CD4-positive, CD25-positive, alpha-beta regulatory T cell (primary cell): ENCODE measurements around the gene SLC12A5. TPM values are rescaled to one million over a fixed set of nuclear protein-coding genes. Genes with fewer than 3 reads are reported as not detected.

Experiments used
- ATAC-seq, 2 donors: fragments of 150-1000 bp; cut with Tn5 transposase; one replicate each; pipeline ENCODE4 v1.10.0; 2021; ENCODE audit warnings: low read depth in 2 of 2, moderate number of reproducible peaks in 2 of 2, moderate library complexity in 1 of 2
- DNase-seq, 3 donors: peaks; one replicate each; pipeline versions ENCODE4 v3.0.0 to v3.0.0-alpha.2; 2012 to 2022; ENCODE audit warnings: mixed read lengths in 1 of 3
- H3K27ac ChIP-seq: one replicate; pipeline ENCODE4 v1.7.0; 2013; ENCODE audit warnings: mild to moderate bottlenecking, low read length; ENCODE audit not compliant: insufficient read depth, poor library complexity, severe bottlenecking
- H3K27me3 ChIP-seq: one replicate; pipeline ENCODE4 v1.7.0; 2013; ENCODE audit warnings: low read length; ENCODE audit not compliant: control insufficient read depth, insufficient read depth
- H3K36me3 ChIP-seq: one replicate; pipeline ENCODE4 v1.7.0; 2013; ENCODE audit warnings: mild to moderate bottlenecking, low read length, moderate library complexity; ENCODE audit not compliant: control insufficient read depth, insufficient read depth
- H3K4me1 ChIP-seq: 2 replicates; pipeline ENCODE4 v1.7.0; 2013; ENCODE audit warnings: mild to moderate bottlenecking, low read length; ENCODE audit not compliant: insufficient read depth, control insufficient read depth, poor library complexity, severe bottlenecking
- H3K4me3 ChIP-seq: one replicate; pipeline ENCODE4 v1.7.0; 2013; ENCODE audit warnings: low read depth, mild to moderate bottlenecking, low read length, moderate library complexity
- H3K9me3 ChIP-seq, 2 experiments: 1 replicate in 1 of 2; 2 replicates in 1 of 2; pipeline ENCODE4 v1.7.0; 2013; ENCODE audit warnings: low read length in 2 of 2, mild to moderate bottlenecking in 1 of 2, moderate library complexity in 1 of 2; ENCODE audit not compliant: control insufficient read depth in 2 of 2
- H3K27ac Mint-ChIP-seq, 3 donors: one replicate each; pipeline ENCODE4 v1.8.0; 2020 to 2022; ENCODE audit warnings: mild to moderate bottlenecking in 3 of 3, mixed read lengths in 3 of 3, moderate library complexity in 2 of 3
- H3K27me3 Mint-ChIP-seq: one replicate; pipeline ENCODE4 v1.8.0; 2022; ENCODE audit warnings: mild to moderate bottlenecking, mixed read lengths
- H3K36me3 Mint-ChIP-seq: one replicate; pipeline ENCODE4 v1.8.0; 2020; ENCODE audit warnings: mixed read lengths
- H3K4me1 Mint-ChIP-seq, 4 donors: one replicate each; pipeline ENCODE4 v1.8.0; 2020 to 2022; ENCODE audit warnings: mixed read lengths in 4 of 4, mild to moderate bottlenecking in 1 of 4
- H3K4me3 Mint-ChIP-seq, 4 donors: one replicate each; pipeline ENCODE4 v1.8.0; 2020 to 2022; ENCODE audit warnings: mild to moderate bottlenecking in 4 of 4, mixed read lengths in 4 of 4, moderate library complexity in 3 of 4
- H3K9me3 Mint-ChIP-seq, 7 donors: one replicate each; pipeline ENCODE4 v1.8.0; 2020 to 2022; ENCODE audit warnings: mixed read lengths in 7 of 7, mild to moderate bottlenecking in 3 of 7, moderate library complexity in 2 of 7
- polyA plus RNA-seq, 4 donors: library from polyadenylated mRNA; unstranded; fragments of 300-500 nt; fragmentation: Illumina TruSeq; gene quantifications; one replicate each; pipeline ENCODE4 v1.2.3, GENCODE V29; 2021
- total RNA-seq: library from RNA; stranded (reverse); gene quantifications from one replicate; pipeline ENCODE4 v1.2.3, GENCODE V29; 2022

Gene SLC12A5
- total and polyA plus RNA-seq, 5 donors from 2014 or later: not detected

DNA sequence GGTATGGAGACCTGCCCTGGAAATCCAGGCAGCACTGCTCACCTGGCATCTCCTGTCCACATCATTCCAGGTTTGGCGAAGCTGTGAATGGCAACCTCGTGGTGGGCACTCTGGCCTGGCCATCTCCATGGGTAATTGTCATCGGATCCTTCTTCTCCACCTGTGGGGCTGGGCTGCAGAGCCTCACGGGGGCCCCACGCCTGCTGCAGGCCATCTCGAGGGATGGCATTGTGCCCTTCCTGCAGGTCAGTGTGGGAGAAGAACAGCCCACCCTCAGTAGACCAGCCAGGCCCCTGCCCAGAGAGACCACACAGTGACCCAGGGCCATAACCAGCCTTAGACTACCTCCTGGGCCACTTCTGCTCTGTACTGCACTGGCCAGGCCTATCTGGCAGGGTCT is 15.9 kb downstream of the SLC12A5 start:
- H3K27ac ChIP-seq: no peak overlapping the region
- no peaks in the 10 kb centered on the region for H3K36me3 ChIP-seq
- H3K27ac Mint-ChIP-seq: no peak overlapping the region
- no peaks in the 10 kb centered on the region for H3K4me1 ChIP-seq
- ATAC-seq (no peak), DNase-seq (no peak)
- no peaks in the 10 kb centered on the region for H3K36me3 Mint-ChIP-seq
- H3K4me3 Mint-ChIP-seq: no peak overlapping the region
- H3K4me3 ChIP-seq: no peak overlapping the region
- peaks cover 0 to 2% (median 0%) of the 10 kb centered on the region in 7 donors for H3K9me3 Mint-ChIP-seq
- H3K9me3 ChIP-seq: no peaks in the 10 kb centered on the region
- H3K27me3 ChIP-seq: no peaks in the 10 kb centered on the region
- peaks cover 24% of the 10 kb centered on the region for H3K27me3 Mint-ChIP-seq
- H3K4me1 Mint-ChIP-seq: no peaks in the 10 kb centered on the region

DNA sequence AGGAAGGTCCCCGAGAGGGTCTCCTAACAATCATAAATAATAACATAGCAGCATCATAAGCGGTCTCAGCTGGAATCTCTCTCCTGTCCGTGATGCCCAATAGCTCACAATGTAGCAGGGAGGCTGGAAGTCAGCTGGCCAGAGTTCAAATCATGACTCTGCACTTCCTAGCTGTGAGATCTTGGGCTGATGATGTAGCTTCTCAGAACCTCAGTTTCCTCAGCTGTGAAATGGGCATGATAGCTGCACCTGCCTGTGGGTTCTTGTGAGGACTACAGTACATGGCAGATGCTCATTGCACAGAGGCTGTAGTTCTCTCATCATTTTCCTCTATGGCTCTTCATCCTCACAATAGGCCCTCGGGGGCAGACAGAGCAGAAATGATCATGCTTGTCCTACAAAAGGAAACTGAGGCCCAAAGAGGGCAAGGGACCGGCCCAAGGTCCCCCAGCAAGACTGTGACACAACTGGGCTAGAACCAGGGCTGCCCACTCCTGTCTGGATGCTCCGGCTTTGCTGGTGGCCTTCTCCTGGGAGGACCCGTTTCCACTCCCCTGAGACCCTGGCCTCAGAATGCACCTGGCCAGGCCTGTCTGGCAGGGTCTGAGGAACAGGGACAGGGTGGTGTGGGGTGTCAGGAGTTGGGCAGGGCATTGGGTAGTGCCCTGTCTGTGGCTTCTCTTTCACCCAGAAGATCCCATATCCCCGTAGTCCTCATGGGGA is 17.7 kb downstream of the SLC12A5 start:
- peaks cover 0 to 2% (median 0%) of the 10 kb centered on the region in 7 donors for H3K9me3 Mint-ChIP-seq
- Histone ChIP-seq H3K27ac (no peak overlapping the region), H3K9me3 (no peaks in the 10 kb centered on the region)

DNA sequence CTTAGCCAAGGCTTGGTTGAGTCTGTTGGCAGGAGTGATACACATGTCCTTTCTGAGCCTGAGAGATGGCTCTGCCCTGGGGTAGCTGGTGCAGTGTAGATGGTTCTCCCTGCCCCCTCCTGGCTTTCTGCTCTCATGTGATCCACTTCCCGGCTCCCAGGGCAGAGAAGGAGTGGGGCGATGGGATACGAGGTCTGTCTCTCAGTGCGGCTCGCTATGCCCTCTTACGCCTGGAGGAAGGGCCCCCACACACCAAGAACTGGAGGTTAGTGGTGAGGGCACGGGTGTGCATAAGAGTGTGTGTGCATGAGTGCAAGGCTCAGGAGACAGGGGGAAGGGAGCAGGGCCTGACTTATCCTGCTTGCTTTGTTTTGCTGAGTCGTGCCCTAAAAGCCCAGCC is 18.8 kb downstream of the SLC12A5 start:
- Mint-ChIP-seq H3K9me3 (peaks cover 0 to 2% (median 0%) of the 10 kb centered on the region in 7 donors), H3K4me1 (no peaks in the 10 kb centered on the region), H3K27me3 (peaks cover 18% of the 10 kb centered on the region), H3K27ac (no peak overlapping the region), H3K4me3 (no peak overlapping the region), H3K36me3 (no peaks in the 10 kb centered on the region)
- ATAC-seq: no peak
- Histone ChIP-seq H3K9me3 (no peaks in the 10 kb centered on the region), H3K36me3 (no peaks in the 10 kb centered on the region), H3K27me3 (no peaks in the 10 kb centered on the region), H3K27ac (no peak overlapping the region), H3K4me3 (no peak overlapping the region), H3K4me1 (no peaks in the 10 kb centered on the region)
- no peak for DNase-seq

More for the DNA sequence above, 17.7 kb downstream of the SLC12A5 start:
- Histone ChIP-seq H3K4me1 (no peaks in the 10 kb centered on the region), H3K4me3 (no peak overlapping the region), H3K36me3 (no peaks in the 10 kb centered on the region), H3K27me3 (no peaks in the 10 kb centered on the region)
- peaks cover 27% of the 10 kb centered on the region for H3K27me3 Mint-ChIP-seq
- no peak for ATAC-seq
- no peak for DNase-seq
- no peak overlapping the region for H3K27ac Mint-ChIP-seq
- no peak overlapping the region for H3K4me3 Mint-ChIP-seq
- H3K36me3 Mint-ChIP-seq: no peaks in the 10 kb centered on the region
- H3K4me1 Mint-ChIP-seq: no peaks in the 10 kb centered on the region

DNA sequence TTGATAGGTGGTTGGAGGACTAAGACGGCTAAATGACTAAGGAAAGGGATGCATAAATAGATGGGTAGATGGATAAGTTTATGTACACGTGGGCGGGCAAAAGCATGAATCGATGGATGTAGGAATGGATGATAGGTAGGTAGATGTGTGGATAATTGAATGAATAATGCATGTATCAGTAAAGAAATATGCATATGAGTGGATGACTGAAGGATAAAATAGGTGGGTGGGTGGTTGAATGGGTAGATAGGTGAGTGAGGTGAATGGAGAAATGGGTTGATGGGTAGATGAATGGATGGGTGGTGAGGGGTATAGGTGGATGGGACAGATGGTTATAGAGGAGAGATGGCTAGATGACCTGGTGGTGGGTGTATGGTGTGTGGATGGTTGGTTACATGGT is 20.2 kb downstream of the SLC12A5 start:
- Mint-ChIP-seq H3K27ac (no peak overlapping the region), H3K27me3 (peaks cover 12% of the 10 kb centered on the region), H3K36me3 (no peaks in the 10 kb centered on the region), H3K4me1 (no peaks in the 10 kb centered on the region), H3K9me3 (peaks cover 0 to 2% (median 0%) of the 10 kb centered on the region in 7 donors), H3K4me3 (no peak overlapping the region)
- H3K36me3 ChIP-seq: no peaks in the 10 kb centered on the region
- ATAC-seq (no peak), DNase-seq (no peak)
- no peaks in the 10 kb centered on the region for H3K27me3 ChIP-seq
- no peak overlapping the region for H3K27ac ChIP-seq
- H3K4me1 ChIP-seq: no peaks in the 10 kb centered on the region
- H3K9me3 ChIP-seq: no peaks in the 10 kb centered on the region
- no peak overlapping the region for H3K4me3 ChIP-seq

DNA sequence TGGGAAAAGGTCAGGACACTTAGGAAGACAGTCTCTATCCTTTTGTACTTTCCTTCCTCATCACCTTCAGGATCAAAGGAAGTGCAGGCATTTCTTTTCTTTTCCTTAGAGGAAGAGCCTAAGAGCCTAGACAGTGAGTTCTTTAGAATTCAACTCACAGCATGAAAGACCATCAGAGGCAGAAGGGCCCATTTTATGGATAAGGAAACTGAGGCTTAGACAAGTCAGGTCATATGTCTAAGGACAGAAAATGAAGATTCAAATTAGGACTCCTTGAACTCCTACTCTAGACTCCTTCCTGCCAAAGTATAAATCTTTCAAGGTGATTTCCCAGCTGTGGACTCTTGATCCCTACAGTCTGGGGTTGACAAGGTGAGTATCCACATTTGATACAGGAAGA is 20.8 kb downstream of the SLC12A5 start:
- no peak overlapping the region for H3K27ac Mint-ChIP-seq
- Histone ChIP-seq H3K4me3 (no peak overlapping the region), H3K27me3 (no peaks in the 10 kb centered on the region), H3K36me3 (no peaks in the 10 kb centered on the region), H3K4me1 (no peaks in the 10 kb centered on the region), H3K9me3 (no peaks in the 10 kb centered on the region), H3K27ac (no peak overlapping the region)
- no peaks in the 10 kb centered on the region for H3K36me3 Mint-ChIP-seq
- H3K27me3 Mint-ChIP-seq: peaks cover 9% of the 10 kb centered on the region
- H3K9me3 Mint-ChIP-seq: peaks cover 0 to 2% (median 0%) of the 10 kb centered on the region in 7 donors
- no peaks in the 10 kb centered on the region for H3K4me1 Mint-ChIP-seq
- ATAC-seq (no peak), DNase-seq (no peak)
- no peak overlapping the region for H3K4me3 Mint-ChIP-seq

DNA sequence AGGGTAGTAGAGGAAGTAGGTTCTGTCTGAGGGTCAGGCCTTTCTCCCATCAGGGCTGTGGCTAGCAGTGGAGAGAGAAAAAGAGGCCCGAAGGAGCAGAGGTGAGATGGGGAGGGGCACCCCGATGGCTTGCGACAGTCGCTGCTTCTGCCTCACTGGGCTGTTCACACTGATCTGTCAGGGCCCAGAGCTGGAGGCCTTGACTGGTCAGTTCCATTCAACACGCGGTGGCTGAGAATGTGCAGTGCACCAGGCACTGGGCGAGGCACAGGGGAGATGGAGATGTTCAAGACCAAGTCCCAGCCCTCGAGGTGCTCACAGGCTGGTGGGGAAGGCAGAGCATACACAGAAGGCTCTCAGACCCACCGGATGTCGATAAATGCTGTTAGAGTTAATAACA is 21.4 kb downstream of the SLC12A5 start:
- Histone ChIP-seq H3K27me3 (no peaks in the 10 kb centered on the region), H3K4me1 (no peaks in the 10 kb centered on the region), H3K27ac (no peak overlapping the region), H3K4me3 (no peak overlapping the region), H3K36me3 (no peaks in the 10 kb centered on the region), H3K9me3 (no peaks in the 10 kb centered on the region)
- H3K9me3 Mint-ChIP-seq: peaks cover 0 to 2% (median 0%) of the 10 kb centered on the region in 7 donors
- H3K4me3 Mint-ChIP-seq: no peak overlapping the region
- DNase-seq: no peak
- ATAC-seq: no peak
- H3K27me3 Mint-ChIP-seq: peaks cover 11% of the 10 kb centered on the region
- no peak overlapping the region for H3K27ac Mint-ChIP-seq
- no peaks in the 10 kb centered on the region for H3K4me1 Mint-ChIP-seq
- no peaks in the 10 kb centered on the region for H3K36me3 Mint-ChIP-seq

DNA sequence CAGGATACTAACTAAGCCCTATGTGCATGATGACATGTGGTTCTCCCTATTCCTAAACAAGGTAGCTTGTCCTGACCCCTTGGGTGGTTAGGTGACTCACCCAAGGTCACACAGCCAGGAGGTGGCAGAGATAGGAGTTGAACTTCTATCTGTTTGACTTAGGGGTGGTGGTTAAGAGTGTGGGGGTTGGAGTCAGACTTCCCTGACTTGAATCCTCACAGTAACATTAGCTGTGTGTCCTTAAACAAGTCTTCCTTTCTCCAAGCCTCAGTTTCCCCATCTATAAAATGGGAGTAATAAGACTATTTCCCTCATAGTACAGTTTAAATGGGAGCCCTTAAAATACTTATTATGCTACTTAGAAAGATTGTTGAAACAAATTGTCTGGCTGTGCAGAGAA is 21.9 kb downstream of the SLC12A5 start:
- no peak for ATAC-seq
- Mint-ChIP-seq H3K27me3 (peaks cover 13% of the 10 kb centered on the region), H3K9me3 (peaks cover 0 to 2% (median 0%) of the 10 kb centered on the region in 7 donors), H3K27ac (no peak overlapping the region), H3K4me1 (no peaks in the 10 kb centered on the region), H3K4me3 (no peak overlapping the region), H3K36me3 (no peaks in the 10 kb centered on the region)
- no peak for DNase-seq
- Histone ChIP-seq H3K36me3 (no peaks in the 10 kb centered on the region), H3K4me1 (no peaks in the 10 kb centered on the region), H3K4me3 (no peak overlapping the region), H3K27me3 (no peaks in the 10 kb centered on the region), H3K27ac (no peak overlapping the region), H3K9me3 (no peaks in the 10 kb centered on the region)
